ENCODE results near the gene EIF3A. TPM values are rescaled to one million over a fixed set of nuclear protein-coding genes. Genes with fewer than 3 reads are reported as not detected.

EIF3A gene
- total and polyA plus RNA-seq, 9 of the 15 experiments (the other 6 are each of a cell fraction or from before 2014, with no cell fraction given) = 19.6 to 163 (median 102) TPM

GRCh38 chr10:119120413-119120867, 39.8 kb upstream of the EIF3A start:
- Histone ChIP-seq H3K4me2 (ENCODE audit: insufficient read depth, low read length) (peak overlapping the region; percentile 49; the same call in 1 of the 2 replicates), H3K27me3 (ENCODE audit: control insufficient read depth in 2 of 2, insufficient read depth in 2 of 2, low read length in 2 of 2) (no peaks in the 10 kb centered on the region), H2AFZ (ENCODE audit: low read depth, low read length) (peak overlapping the region; percentile 73), H3K79me2 (ENCODE audit: control insufficient read depth, insufficient read depth, low read length) (no peaks in the 10 kb centered on the region), H3K9me1 (ENCODE audit: control insufficient read depth, insufficient read depth, low read length) (no peaks in the 10 kb centered on the region), H4K20me1 (replicated peaks; ENCODE audit: control insufficient read depth, insufficient read depth, low read length) (no peaks in the 10 kb centered on the region), H3K9me3 (replicated peaks; ENCODE audit: control insufficient read depth, insufficient read depth, low read depth, low read length) (no peaks in the 10 kb centered on the region), H3K4me1 (replicated peaks in 1 of 2; ENCODE audit: control insufficient read depth in 2 of 2, insufficient read depth in 2 of 2, low read length in 2 of 2) (peaks cover 0 to 7% of the 10 kb centered on the region in 2 experiments; a peak in 2 of 5 replicates), H3K36me3 (ENCODE audit: control insufficient read depth, insufficient read depth, low read length) (peaks cover 11% of the 10 kb centered on the region; the same call in 1 of the 3 replicates), H3K4me3 (no peak overlapping the region), H3K27ac (ENCODE audit: extremely low read depth, low read depth, low read length) (peak overlapping the region; percentile 63), H3K9ac (ENCODE audit: insufficient read depth in 1 of 2, low read depth in 2 of 2, low read length in 2 of 2) (peak overlapping the region in 1 of 2 experiments; percentile 43; a peak in 2 of 4 replicates)
- in situ Hi-C loops (cut with MboI) (no loop called here), intact Hi-C loops (cut with micrococcal nuclease) (no loop called here)
- ATAC-seq (peak; percentile 76), FAIRE-seq (peak; percentile 89), DNase-seq (ENCODE audit: extremely low read depth in 1 of 4, low spot score in 3 of 4) (peak in 2 of 4 experiments; percentile 17 to 47)
- ChIA-PET POLR2A (interaction anchor here (0.5 to 1.8 kb wide), 3 partner anchors 9 to 11 kb away, joined by 3 to 8 read pairs (median 5); no protein-coding TSS in a partner anchor), CTCF (ENCODE audit: low intra/inter-chr PET ratio) (no interaction called here)
- no TSS peak for BruUV-seq (replicated peaks)
- WGBS (ENCODE audit: insufficient coverage, low coverage, missing lambda C conversion rate) = 46% methylated on average over 4 of the region's 4 CpGs
- TF ChIP-seq CREBBP (IDR thresholded peaks at IDR 0.05; ENCODE audit: low read depth, low read length) (no peak), MNT (conservative IDR thresholded peaks at IDR 0.05) (no peak), C11orf30 (IDR thresholded peaks at IDR 0.05; ENCODE audit: low read depth) (peak; percentile 62), L3MBTL2 (IDR thresholded peaks at IDR 0.05) (no peak), ZNF592 (IDR thresholded peaks at IDR 0.05) (peak; percentile 82), ZSCAN29 (IDR thresholded peaks at IDR 0.05) (no peak), MYNN (IDR thresholded peaks at IDR 0.05) (no peak), MYNN (CRISPR knock-in tag; IDR thresholded peaks at IDR 0.05) (no peak), NFE2 (IDR thresholded peaks at IDR 0.05; ENCODE audit: low read depth) (peak; percentile 90), ZNF584 (CRISPR knock-in tag; IDR thresholded peaks at IDR 0.05; ENCODE audit: low read depth) (no peak), MEF2D (tag; conservative IDR thresholded peaks at IDR 0.05; ENCODE audit: low read depth) (0 out of 2 replicates have a peak, but pooled peaks have one; percentile 35)

All from K562 (cell line).